ENCODE data around the gene PLEKHG4. TPM values are rescaled to one million over a fixed set of nuclear protein-coding genes. Genes with fewer than 3 reads are reported as not detected.
A peak's percentile ranks its signal among the peaks of the same experiment; 100 is the strongest.

The PLEKHG4 gene
- total RNA-seq, 1 experiment from 2014 or later: 13.9 TPM

- no peak overlapping the region for H3K56ac ChIP-seq (ENCODE audit: insufficient read length, low read depth, low read length)
- H2BK12ac ChIP-seq (ENCODE audit: insufficient read length, low read depth, low read length): no peak overlapping the region
- H2BK20ac ChIP-seq (ENCODE audit: low read depth, low read length, poor library complexity, severe bottlenecking): no peak overlapping the region
- no peak overlapping the region for H2BK120ac ChIP-seq (ENCODE audit: low read depth, low read length, poor library complexity, severe bottlenecking)
- WGBS (ENCODE audit: extremely low coverage, insufficient read length, low lambda C conversion rate): no CpG with 5 or more reads among the region's 5 CpGs
- H3T11ph ChIP-seq (ENCODE audit: low read length): no peak overlapping the region
- H3K4me2 ChIP-seq (ENCODE audit: insufficient read depth, insufficient read length, low read length): no peak overlapping the region
- H3K23me2 ChIP-seq (ENCODE audit: insufficient read length, low read depth, low read length, poor library complexity, severe bottlenecking): no peaks in the 10 kb centered on the region
- no peak overlapping the region for H3K23ac ChIP-seq (ENCODE audit: insufficient read length, low read depth, low read length)
- H3K9ac ChIP-seq (ENCODE audit: extremely low read depth, insufficient read length, low read length): no peak overlapping the region
- H2BK5ac ChIP-seq (ENCODE audit: insufficient read length, low read length): no peak overlapping the region
- H2AK5ac ChIP-seq (ENCODE audit: insufficient read length, low read length): no peak overlapping the region
- no peaks in the 10 kb centered on the region for H4K20me1 ChIP-seq (ENCODE audit: control insufficient read depth, insufficient read depth, insufficient read length)
- H3K14ac ChIP-seq (ENCODE audit: insufficient read depth, low read length): no peak overlapping the region
- Mint-ChIP-seq H3K27ac (no peak overlapping the region), H3K27me3 (ENCODE audit: low read depth) (peaks cover 18% of the 10 kb centered on the region), H3K4me1 (peaks cover 0 to 4% of the 10 kb centered on the region in 2 experiments; a peak in 1 of 4 replicates), H3K9me3 (no peaks in the 10 kb centered on the region), H3K36me3 (ENCODE audit: insufficient read depth in 1 of 3, low read depth in 3 of 3) (no peaks in the 10 kb centered on the region; a peak in 1 of 7 replicates), H3K4me3 (no peak overlapping the region)
- no peak overlapping the region for H3K18ac ChIP-seq (ENCODE audit: insufficient read length, low read depth, low read length)
- peak; percentile 24 for DNase-seq
- no peaks in the 10 kb centered on the region; the same call in 1 of the 2 replicates for H3K27me3 ChIP-seq (ENCODE audit: insufficient read depth, low read length)
- H2AFZ ChIP-seq (ENCODE audit: low read length): no peak overlapping the region
- H3K4me1 ChIP-seq (ENCODE audit: insufficient read depth, low read length): no peaks in the 10 kb centered on the region
- H4K8ac ChIP-seq (replicated peaks; ENCODE audit: insufficient read length, low read depth, low read length): no peak overlapping the region
- H2BK15ac ChIP-seq (ENCODE audit: low read depth, low read length): no peak overlapping the region
- no peaks in the 10 kb centered on the region for H3K79me1 ChIP-seq (ENCODE audit: insufficient read depth, low read depth, low read length, poor library complexity, severe bottlenecking)
- H3K9me3 ChIP-seq (ENCODE audit: control insufficient read depth, low read depth, low read length): no peaks in the 10 kb centered on the region
- H3K27ac ChIP-seq (ENCODE audit: insufficient read length, low read depth, low read length): no peak overlapping the region
- H4K91ac ChIP-seq (ENCODE audit: insufficient read length, low read depth, low read length): no peak overlapping the region
- TF ChIP-seq CTCF (conservative IDR thresholded peaks at IDR 0.05): no peak
- no peak overlapping the region for H4K5ac ChIP-seq (ENCODE audit: insufficient read length, low read depth, low read length)
- H3K4ac ChIP-seq (ENCODE audit: low read depth, low read length): no peak overlapping the region
- no peaks in the 10 kb centered on the region for H3K79me2 ChIP-seq (ENCODE audit: insufficient read depth, low read length)
Observed at GRCh38 chr16:67268136-67268579, 11.2 kb upstream of the PLEKHG4 start.

All from H9 (cell line).